Motor neuron (in vitro differentiated cells): ENCODE data around the gene SH3RF3. TPM values are rescaled to one million over a fixed set of nuclear protein-coding genes. Genes with fewer than 3 reads are reported as not detected.

Experiments used
- ATAC-seq, 8 experiments: fragments of 200-7000 bp; cut with Tn5 transposase; replicated peaks in 6 of 8; 2 replicates each; pipeline ENCODE4 v1.8.0; 2021; ENCODE audit warnings: mild to moderate bottlenecking in 8 of 8, moderate library complexity in 8 of 8
- H3K27ac ChIP-seq, 2 donors: fragments of 250-450 bp; sonication (Bioruptor Pico); 2 replicates each; pipeline ENCODE4 v1.9.0; 2021; ENCODE audit warnings: antibody characterized with exemption in 2 of 2, mild to moderate bottlenecking in 2 of 2, moderate library complexity in 1 of 2
- H3K4me1 ChIP-seq, 2 donors: fragments of 250-450 bp; sonication (Bioruptor Pico); replicated peaks in 1 of 2; 2 replicates each; pipeline ENCODE4 v1.6.1; 2021; ENCODE audit warnings: antibody characterized with exemption in 2 of 2, mild to moderate bottlenecking in 2 of 2, moderate library complexity in 1 of 2
- H3K4me3 ChIP-seq, 5 donors: fragments of 250-450 bp; sonication (Bioruptor Pico); 2 replicates each; pipeline ENCODE4 v1.9.0; 2021; ENCODE audit warnings: antibody characterized with exemption in 5 of 5, mild to moderate bottlenecking in 5 of 5, moderate library complexity in 4 of 5
- WGBS, 10 experiments: fragments of 450-650 bp; shearing (Covaris generic); methylation state at CpG; one replicate each; pipeline ENCODE4 v1.0.0; 2022; 5-methylcytosine and 5-hydroxymethylcytosine counted together
- in situ Hi-C, 9 experiments: fragments of 400-800 bp; cut with MboI; loops; one replicate each; pipeline ENCODE4 v1.15.0; 2021; ENCODE audit warnings: low sequenced_read_pairs in 9 of 9, low pct_unique_long_range_greater_than_20kb in 2 of 9; ENCODE audit not compliant: unreplicated experiment in 9 of 9
- total RNA-seq, 8 experiments: library from RNA; unstranded; fragments of 300-600 nt; gene quantifications; 2 replicates each; pipeline versions ENCODE4 v1.2.3 to v1.2.4, GENCODE V29; 2022

Gene SH3RF3
- total RNA-seq, 8 experiments from 2014 or later, result 0.13 to 6.5 (median 3.2) TPM

DNA sequence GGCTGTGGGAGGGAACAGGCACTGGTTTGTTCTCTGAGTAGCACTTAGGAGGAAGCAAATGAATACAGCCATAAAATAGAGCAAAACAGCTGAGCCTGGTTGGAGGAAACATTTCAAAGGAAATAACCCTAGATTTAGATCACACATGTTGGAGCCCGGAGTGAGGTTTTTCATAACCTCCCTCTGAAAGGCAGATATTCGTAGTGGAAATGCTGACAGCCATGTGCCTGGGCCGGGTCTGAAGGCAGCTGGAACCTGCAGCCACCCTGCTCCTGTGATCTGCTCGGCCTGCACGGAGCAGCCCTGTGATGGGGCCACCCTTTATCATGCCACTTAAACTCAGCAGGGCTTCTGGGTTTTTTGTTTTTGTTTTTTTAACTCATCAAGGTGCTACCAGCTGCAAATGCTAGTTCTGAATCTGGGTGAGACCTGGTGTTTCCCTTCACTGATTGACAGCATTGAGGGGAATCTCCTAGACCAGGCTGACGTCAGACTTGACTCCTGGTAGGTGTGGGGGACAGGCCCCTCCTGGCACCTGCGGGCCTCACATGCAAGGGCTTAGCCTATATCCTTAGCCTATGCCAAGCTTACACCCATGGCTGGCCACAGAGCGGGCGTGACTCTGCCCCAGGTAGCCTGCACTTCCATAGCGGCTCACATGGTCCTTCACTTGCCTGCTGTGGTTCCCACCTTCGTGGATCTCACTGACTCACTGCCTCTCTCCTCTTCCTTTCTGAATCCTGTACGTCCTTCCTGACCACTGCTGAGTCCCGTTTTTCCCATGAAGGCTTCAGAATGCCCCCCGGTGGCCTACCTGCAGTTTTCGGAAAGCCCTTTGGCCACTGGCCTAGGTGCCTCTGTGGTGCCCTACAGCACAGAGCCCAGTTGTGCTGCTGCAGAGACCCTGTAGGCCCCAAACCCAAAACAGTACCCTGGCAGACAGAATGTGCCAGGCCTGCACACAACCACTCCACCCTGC is 267.5 kb downstream of the SH3RF3 start:
- 26 to 100% (median 82%) methylated on average over 2 to 9 of the region's 15 CpGs; no CpG with 5 or more reads in 2 of the 10 experiments for WGBS, 10 experiments
- H3K4me1 ChIP-seq, result peaks cover 28 to 37% of the 10 kb centered on the region in 2 donors
- no peak overlapping the region for H3K4me3 ChIP-seq
- in situ Hi-C loops, result no loop called here
- ATAC-seq, result peak in 2 of 8 experiments; percentile 18 to 32
- H3K27ac ChIP-seq, result no peak overlapping the region

DNA sequence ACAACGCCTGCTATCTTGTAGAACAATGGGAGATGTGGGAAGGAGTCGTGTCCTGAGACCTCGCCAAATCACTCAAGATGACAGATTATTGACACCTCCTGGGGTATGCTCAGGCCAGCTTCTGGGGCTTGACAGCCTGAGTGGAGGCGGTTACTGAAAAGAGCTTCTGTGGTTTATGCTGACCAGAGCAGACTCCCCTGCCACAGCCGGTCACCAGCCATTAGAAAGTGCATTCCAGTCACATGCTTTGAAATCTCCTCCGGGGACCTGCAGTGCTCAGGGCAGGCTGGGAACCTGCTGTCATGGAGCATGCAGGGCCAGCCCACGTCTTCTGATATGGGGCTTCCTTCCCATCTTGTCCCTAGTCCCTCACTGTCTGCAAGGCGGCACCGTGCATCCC is 268.9 kb downstream of the SH3RF3 start:
- whole genome bisulfite sequencing, 10 experiments, result 50 to 100% (median 90%) methylated on average over 1 to 3 of the region's 9 CpGs; no CpG with 5 or more reads in 4 of the 10 experiments
- H3K4me1 ChIP-seq, result peaks cover 35 to 46% of the 10 kb centered on the region in 2 donors
- no peak overlapping the region for H3K4me3 ChIP-seq
- H3K27ac ChIP-seq, result no peak overlapping the region
- peak in 5 of 8 experiments; percentile 27 to 66 (median 59) for ATAC-seq
- in situ Hi-C loops, result no loop called here

DNA sequence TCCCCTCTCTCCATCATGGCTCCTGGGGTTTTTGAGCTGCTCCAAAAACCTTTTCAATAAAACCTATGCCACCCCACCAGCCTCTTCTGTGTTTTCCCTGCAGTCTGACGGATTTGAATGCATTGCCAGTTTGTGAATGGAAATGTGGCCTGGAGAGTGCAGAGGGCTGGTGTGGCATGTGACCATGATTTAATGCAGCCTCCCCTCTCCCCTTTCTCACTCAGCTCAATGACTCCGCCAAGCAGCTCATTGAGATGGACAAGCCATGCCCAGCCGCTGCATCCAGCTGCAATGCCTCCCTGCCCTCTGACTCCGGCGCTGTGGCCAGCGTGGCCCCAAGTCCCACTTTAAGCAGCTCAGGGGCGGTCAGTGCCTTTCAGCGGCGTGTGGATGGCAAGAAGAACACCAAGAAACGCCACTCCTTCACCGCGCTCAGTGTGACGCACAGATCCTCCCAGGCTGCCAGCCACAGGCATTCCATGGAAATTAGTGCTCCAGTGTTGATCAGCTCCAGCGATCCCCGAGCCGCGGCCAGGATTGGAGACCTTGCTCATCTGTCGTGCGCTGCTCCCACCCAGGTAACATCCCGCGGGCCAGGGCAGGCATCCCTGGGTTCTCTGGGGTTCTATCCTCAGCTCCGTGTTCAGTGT is 269.5 kb downstream of the SH3RF3 start:
- no peak overlapping the region for H3K27ac ChIP-seq
- H3K4me1 ChIP-seq, result peaks cover 41 to 46% of the 10 kb centered on the region in 2 donors
- in situ Hi-C loops, result no loop called here
- WGBS, 10 experiments, result 45 to 100% (median 87%) methylated on average over 2 to 10 of the region's 22 CpGs; no CpG with 5 or more reads in 2 of the 10 experiments
- no peak overlapping the region for H3K4me3 ChIP-seq
- ATAC-seq, result peak in 6 of 8 experiments; percentile 66 to 85 (median 78)

DNA sequence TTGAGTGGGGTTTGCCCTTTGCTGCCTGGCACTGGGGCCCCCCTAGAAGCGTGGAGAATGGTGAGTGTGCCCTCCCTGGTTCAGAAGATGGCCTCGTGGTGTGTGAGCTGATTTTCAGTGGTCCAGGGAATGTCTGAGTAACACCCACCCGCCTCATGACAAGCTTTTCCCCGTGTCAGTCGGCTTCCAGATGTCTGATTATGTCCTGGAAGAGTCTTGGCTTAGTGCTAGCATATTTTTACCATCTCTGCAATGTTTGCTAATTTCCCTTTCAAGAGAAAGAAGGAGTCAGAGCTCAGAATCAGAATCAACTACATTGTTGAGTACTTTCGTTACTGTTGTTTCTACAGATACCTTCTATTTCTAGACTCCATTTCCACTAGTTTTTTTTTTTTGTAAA is 270.1 kb downstream of the SH3RF3 start:
- Histone ChIP-seq H3K27ac (no peak overlapping the region), H3K4me1 (peaks cover 41 to 43% of the 10 kb centered on the region in 2 donors), H3K4me3 (no peak overlapping the region)
- in situ Hi-C loops, result no loop called here
- WGBS, 10 experiments, result 13 to 100% (median 80%) methylated on average over 1 to 5 of the region's 6 CpGs; no CpG with 5 or more reads in 2 of the 10 experiments
- peak in 2 of 8 experiments; percentile 48 to 80 for ATAC-seq

DNA sequence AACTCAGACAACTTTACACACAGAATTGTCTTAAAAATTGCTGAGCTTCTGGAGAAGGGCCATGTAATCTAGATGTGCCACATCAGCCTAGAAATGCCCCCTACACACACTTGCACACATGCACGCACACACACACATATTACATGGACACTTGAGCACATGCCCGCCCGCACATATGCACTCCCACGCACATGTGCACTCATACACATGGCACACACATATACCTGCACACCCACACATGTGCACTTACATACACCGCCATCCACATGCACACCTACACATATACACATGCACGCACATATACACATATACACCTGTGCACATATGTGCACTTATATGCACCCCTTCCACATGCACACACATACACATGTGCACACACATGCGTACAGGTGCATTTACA is 271.1 kb downstream of the SH3RF3 start:
- ATAC-seq, result no peak
- Histone ChIP-seq H3K4me1 (peaks cover 39 to 43% of the 10 kb centered on the region in 2 donors), H3K4me3 (no peak overlapping the region), H3K27ac (no peak overlapping the region)
- in situ Hi-C loops, result no loop called here
- 75 to 96% methylated on average over 4 to 6 of the region's 7 CpGs; no CpG with 5 or more reads in 8 of the 10 experiments for WGBS, 10 experiments

DNA sequence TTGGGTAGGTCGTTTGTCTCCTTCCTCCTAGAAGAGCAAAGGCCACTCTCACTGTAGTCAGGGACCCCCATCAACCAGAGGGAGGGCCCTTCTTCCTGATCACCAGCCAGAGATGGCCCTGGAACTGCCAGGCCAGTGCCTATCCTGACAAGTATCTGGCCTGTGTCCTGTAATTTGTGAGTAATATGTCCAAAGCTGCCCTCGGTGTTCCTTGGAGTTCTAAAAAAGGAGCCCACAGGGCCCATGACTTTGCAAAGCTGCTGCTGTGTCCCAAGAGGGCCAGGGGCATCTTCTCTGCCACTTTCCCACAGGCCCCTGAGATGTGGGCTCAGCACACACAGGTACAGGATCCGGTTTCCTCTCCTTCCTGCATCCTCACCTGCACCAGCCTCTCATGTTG is 272.4 kb downstream of the SH3RF3 start:
- Histone ChIP-seq H3K4me3 (no peak overlapping the region), H3K4me1 (peaks cover 42 to 44% of the 10 kb centered on the region in 2 donors), H3K27ac (no peak overlapping the region)
- 20 to 87% (median 33%) methylated on average over 1 to 3 of the region's 3 CpGs; no CpG with 5 or more reads in 7 of the 10 experiments for WGBS, 10 experiments
- in situ Hi-C loops, result no loop called here
- no peak for ATAC-seq

DNA sequence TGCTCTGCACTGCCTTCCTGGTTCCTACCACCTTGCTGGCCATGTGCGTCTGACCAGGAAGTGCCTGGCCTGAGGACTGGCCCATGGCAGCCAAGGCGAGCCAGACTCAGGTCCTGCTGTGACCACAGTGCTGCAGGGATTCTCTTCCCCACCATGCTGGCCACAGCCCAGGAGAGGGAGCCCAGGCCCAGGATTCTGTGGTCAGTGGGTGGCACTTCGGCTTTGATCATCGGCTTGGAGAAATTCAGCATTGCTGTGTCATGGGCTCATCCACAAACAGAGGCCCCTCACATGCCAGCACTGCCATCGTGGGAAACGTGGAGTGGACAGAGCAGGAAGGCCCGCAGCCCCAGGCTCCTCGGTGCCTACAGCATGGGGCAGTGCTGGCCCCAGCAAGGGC is 273.2 kb downstream of the SH3RF3 start:
- Histone ChIP-seq H3K4me1 (peaks cover 48 to 50% of the 10 kb centered on the region in 2 donors), H3K4me3 (no peak overlapping the region), H3K27ac (no peak overlapping the region)
- ATAC-seq, result peak in 2 of 8 experiments; percentile 15 to 39
- 60 to 100% (median 80%) methylated on average over 1 to 2 of the region's 8 CpGs; no CpG with 5 or more reads in 6 of the 10 experiments for WGBS, 10 experiments
- in situ Hi-C loops, result no loop called here

DNA sequence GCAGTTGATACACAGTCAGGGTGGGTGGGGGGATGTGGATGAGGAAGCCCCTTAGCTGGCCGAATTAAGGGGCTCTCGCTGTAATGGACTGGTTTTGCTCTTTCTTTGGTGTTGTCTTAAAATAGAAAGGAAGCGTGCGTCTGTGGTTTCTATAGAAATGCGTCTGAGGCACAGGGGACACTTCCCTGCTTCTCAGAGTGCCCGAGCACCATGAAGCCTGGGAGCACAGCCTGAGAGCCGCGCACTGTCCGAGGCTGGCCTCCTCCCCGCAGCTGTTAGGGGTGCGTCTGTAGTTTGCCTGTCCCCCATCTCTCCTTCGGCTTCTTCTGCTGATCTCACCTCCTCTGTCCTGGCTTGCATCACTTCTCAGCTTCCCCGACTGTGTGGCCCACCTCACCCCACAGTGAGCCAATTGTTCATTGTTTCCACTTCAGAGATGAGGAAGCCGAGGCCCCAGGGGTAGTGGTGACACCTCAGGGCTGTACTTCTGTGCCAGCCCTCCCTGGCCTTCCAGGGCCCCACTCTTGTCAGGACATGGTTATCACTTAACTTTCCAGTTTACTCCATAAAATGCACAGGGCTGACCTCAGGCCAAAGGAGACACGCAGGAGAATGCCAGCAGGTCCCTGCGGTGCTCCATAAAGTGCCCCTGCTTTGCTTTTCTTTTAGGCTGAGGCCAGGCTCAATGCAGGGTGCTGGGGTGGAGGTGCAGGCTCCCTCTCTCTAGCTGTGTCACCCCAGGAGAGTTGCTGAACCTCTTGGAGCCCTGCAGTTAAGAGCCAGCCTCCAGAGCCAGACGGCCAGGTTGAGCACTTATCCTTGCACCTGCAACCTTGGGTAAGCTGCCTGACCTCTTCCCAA is 274.2 kb downstream of the SH3RF3 start:
- no peak overlapping the region for H3K4me3 ChIP-seq
- in situ Hi-C loops, result no loop called here
- 60 to 100% (median 90%) methylated on average over 1 to 8 of the region's 17 CpGs; no CpG with 5 or more reads in 1 of the 10 experiments for WGBS, 10 experiments
- no peak overlapping the region for H3K27ac ChIP-seq
- peaks cover 45% of the 10 kb centered on the region in 2 donors for H3K4me1 ChIP-seq
- ATAC-seq, result peak in 5 of 8 experiments; percentile 13 to 34 (median 25)

DNA sequence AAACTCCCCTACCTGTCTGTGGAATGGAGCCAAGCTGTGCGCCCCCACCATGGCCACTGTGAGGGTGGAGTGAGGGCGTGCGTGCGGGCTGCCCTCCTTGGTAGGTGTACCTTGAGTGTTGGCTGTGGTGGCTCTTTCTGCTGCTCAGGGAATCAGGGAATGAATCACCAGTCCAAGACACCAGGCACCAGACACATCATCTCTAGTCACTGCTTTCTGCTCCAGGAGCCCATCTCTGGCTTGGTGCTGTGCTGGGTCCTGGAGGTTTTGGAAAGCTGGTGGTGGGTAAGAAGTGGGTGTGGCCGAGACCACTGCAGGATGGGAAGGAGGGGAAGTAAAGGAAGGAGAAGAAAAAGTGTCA is 274.8 kb downstream of the SH3RF3 start:
- peaks cover 38 to 44% of the 10 kb centered on the region in 2 donors for H3K4me1 ChIP-seq
- in situ Hi-C loops, result no loop called here
- 50 to 100% (median 100%) methylated on average over 1 to 2 of the region's 5 CpGs; no CpG with 5 or more reads in 7 of the 10 experiments for WGBS, 10 experiments
- H3K4me3 ChIP-seq, result no peak overlapping the region
- no peak overlapping the region for H3K27ac ChIP-seq
- ATAC-seq, result peak in 1 of 8 experiments; percentile 7

DNA sequence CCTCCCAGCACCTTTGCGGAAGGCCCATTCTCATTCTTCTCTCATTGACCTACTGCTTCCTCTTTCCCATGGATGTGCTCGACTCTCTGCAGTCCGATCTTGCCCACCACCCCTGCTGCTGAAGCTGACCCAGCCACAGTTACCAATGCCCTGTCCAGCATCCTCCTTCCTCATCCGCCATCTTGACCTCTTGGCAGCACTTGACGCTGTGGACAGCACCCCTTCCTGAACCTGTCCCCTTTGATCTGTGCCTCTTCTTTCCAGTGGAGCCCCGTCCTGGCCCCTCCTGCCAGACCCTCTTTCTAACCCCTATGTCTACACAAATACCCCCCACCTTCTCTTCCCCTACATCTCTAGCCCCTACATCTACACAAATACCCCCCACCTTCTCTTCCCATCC is 275.7 kb downstream of the SH3RF3 start:
- 100% methylated on average over 1 to 2 of the region's 6 CpGs; no CpG with 5 or more reads in 8 of the 10 experiments for WGBS, 10 experiments
- Histone ChIP-seq H3K4me3 (no peak overlapping the region), H3K27ac (no peak overlapping the region), H3K4me1 (peaks cover 43 to 48% of the 10 kb centered on the region in 2 donors)
- no peak for ATAC-seq
- in situ Hi-C loops, result no loop called here

DNA sequence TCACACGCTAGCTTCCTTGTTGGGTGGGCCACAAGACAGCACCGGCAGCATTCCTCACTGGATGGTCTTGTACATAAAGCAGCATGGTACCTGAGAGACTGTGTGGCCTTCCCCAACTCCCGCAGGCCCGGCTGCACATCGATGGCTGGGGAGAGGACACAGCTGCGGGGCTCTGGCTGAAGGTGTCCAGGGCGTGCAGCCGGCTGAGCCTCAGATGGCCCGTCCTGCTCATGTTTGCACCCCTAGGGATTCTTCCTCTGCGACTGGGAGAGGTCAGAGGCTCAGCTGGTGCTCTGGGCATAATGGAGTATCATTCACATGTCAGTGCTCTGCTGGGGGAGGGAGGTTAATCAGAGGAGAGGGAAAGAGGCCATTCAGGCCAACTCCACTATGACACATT is 276.9 kb downstream of the SH3RF3 start:
- Histone ChIP-seq H3K4me1 (peaks cover 55 to 59% of the 10 kb centered on the region in 2 donors), H3K27ac (peak overlapping the region; percentile 24 to 70), H3K4me3 (no peak overlapping the region)
- peak in 5 of 8 experiments; percentile 35 to 68 (median 59) for ATAC-seq
- 20 to 80% (median 54%) methylated on average over 1 to 4 of the region's 10 CpGs; no CpG with 5 or more reads in 6 of the 10 experiments for WGBS, 10 experiments
- in situ Hi-C loops, result no loop called here

DNA sequence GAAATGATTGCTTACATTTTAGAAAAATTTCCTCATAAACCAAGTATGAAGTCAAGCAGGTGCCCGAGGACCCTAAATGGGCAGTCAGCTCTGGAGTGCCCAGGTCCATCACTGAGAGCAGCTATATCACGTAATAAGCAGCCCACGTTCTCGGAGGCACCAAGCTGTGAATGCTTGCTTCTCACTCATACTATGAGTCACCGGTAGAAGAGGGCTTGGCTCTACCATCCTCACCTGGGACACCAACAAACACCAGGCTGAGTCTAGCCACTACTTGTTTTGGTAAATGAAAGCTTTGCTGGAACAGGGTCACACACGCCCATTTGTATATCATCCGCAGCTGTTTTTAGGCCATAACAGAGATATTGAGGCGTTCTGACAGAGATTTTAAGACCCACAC is 277.3 kb downstream of the SH3RF3 start:
- peak in 5 of 8 experiments; percentile 8 to 18 (median 14) for ATAC-seq
- H3K27ac ChIP-seq, result peak overlapping the region in 1 of 2 donors; percentile 70
- H3K4me1 ChIP-seq, result peaks cover 60 to 63% of the 10 kb centered on the region in 2 donors
- WGBS, 10 experiments, result 53 to 100% (median 89%) methylated on average over 1 to 7 of the region's 8 CpGs; no CpG with 5 or more reads in 2 of the 10 experiments
- no peak overlapping the region for H3K4me3 ChIP-seq
- in situ Hi-C loops, result no loop called here
